Stimulated activated CD8-positive, alpha-beta memory T cell treated with anti-CD3 and anti-CD28 coated beads, Interleukin-15, amount 100 ng/mL, for 48 hours (primary cell): Measurements from ENCODE around the gene TRAPPC3L.

ENCODE experiments used
- DNase-seq, 2 donors: peaks; one replicate each; pipeline ENCODE4 v3.0.0-alpha.2; 2020; ENCODE audit warnings: low read depth in 2 of 2

The TRAPPC3L gene

GRCh38 chr6:116545651-116546050 lies at the start of gene TRAPPC3L:
TSS of gene TRAPPC3L (minus strand) at chr6:116545684. CDS start at chr6:116545514, 170 bp downstream.
- no peak for DNase-seq

GRCh38 chr6:116595247-116595646 lies 49.8 kb upstream of the TRAPPC3L start:
- DNase-seq: no peak

- DNase-seq: no peak
These were observed 41.3 kb upstream of the TRAPPC3L start for GRCh38 chr6:116586738-116587137.

GRCh38 chr6:116586276-116586675 lies 40.8 kb upstream of the TRAPPC3L start:
- DNase-seq: no peak

GRCh38 chr6:116580198-116580597 lies 34.7 kb upstream of the TRAPPC3L start:
- DNase-seq: no peak

GRCh38 chr6:116579143-116579542 lies 33.7 kb upstream of the TRAPPC3L start:
- no peak for DNase-seq

DNA sequence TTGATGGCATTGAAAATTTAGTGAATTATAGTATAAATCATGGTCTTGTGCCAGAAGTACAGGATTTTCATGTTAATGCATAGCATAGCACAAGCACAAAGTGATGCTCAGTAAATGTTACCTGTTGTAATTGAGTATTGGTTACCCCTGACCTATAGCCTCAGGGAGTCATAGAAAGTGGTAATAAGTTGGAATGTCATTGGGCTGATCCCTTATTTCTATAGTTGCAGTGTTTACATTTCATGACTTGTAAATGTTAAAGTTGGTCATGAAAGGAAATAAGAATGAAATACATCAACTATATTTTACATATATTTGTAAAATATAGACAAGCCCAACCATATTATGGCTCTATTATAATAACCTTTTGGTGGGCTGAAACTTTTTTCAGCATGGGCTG lies 32.9 kb upstream of the TRAPPC3L start:
- DNase-seq: no peak

GRCh38 chr6:116577486-116577885 lies 32.0 kb upstream of the TRAPPC3L start:
- DNase-seq: no peak

GRCh38 chr6:116575227-116575626 lies 29.7 kb upstream of the TRAPPC3L start:
- no peak for DNase-seq

DNA sequence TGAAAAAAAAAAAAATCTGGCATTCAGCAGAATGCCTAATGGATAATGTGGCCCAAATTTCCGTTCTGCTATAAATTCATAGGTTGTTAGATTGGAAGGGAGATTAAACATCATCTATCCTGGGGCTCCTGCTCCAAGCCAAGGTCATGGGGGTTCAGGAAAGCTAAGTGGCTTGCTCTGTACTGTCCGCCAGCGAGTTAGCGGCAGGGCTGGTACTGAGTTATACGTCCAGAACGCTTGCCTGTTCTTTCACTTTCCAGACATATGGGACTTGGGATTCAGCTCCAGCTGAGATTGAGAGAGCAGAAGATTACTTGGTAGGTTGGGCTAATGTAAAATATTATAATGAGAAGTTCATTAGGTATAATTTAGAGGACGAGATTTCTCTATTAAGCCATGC lies 26.7 kb upstream of the TRAPPC3L start:
- DNase-seq: no peak

DNA sequence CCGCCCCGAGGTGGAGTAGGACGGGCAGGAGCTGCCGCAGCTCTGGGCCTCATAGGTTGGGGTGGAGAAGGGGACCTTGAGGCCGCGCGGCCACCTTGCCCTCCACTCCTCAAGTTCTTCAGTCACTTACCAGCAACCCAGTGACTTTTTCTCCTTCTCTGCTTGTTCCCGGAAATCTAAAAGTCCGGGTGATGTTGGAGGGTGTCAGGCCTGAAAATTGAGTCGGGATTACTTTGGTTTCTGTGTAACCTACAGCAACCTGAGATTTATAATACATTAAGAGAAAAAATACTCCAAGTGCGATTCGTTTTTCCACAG lies 26.2 kb upstream of the TRAPPC3L start:
- no peak for DNase-seq

DNA sequence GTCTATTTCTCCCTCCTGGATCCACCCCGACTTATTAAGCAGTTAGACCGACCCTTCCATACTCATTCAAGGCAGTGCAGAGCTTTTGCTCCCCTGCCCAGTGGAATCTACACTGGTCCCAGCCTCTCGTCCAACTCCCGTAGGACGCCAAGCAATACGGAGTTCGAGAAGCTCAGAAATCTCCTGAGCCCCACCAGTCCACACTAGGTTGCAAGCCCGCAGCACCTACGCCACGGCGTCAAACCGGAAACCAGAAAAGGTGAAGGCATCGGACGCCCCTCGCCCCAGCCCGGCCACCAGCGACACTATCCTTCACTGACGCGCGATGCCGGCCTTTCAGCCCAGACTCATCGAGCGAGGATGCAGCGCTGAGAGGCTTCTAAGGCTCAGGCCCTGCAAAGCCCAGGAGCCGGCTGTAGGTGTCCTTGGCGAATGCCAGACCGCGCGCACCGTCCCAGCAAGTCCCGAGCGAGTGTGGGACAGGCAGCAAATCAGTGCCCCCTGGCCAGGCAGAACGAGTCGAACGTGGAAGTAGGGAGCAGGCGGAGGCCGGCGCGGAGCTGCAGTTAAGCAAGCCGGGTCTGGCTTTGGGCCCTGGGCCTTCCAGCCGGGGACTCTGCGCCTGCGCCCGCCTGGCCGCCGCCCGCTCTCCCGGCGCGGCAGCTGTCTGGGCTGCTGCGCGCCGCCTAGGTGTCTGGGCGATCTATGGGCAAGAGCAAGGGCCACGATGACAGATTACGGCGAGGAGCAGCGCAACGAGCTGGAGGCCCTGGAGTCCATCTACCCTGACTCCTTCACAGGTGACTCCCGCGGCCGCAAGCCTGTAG lies 25.6 kb upstream of the TRAPPC3L start, which contains the start of gene RWDD1:
RWDD1 (plus strand) TSS at position 649 of the 827 bp plus-strand sequence; CDS start at position 728, 79 bp downstream.
- peak; percentile 97 to 98 for DNase-seq

DNA sequence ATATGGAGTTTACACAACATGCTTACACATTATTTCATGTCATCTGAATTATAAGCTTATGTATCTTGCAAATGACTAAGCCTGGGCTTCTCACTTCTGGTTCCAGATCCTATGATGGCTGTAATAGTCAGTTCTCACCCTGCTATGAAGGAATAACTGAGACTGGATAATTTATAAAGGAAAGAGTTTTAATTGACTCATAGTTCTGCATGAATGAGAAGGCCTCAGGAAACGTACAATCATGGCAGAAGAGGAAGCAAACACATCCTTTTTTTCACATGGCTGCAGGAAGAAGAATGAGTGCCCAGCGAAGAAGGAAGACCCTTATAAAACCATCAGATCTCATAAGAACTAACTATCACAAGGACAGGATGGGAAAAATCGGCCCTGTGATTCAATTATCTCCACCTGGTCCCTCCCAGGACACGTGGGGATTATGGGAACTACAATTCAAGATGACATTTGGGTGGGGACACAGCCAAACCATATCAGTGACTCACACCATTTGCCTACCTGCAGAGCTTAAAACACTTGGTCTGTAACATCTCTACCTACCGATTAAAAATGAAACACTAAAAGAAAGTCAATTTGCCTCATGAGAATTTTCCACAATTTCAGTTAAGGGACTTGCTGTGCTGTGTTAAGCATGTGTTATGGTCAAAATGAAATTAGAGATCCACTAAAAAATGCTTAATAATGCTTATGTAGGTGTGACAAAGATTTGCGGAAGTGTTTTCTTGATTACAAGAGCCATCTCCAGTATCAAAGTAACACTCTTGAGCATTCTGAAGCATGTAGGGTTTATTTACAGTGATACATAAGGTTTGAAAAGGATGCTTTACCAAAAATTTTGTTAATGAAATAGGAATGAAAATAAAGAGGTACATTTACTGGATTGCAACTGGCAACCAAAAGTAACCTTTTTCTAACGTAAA lies 23.6 kb upstream of the TRAPPC3L start:
- no peak for DNase-seq

DNA sequence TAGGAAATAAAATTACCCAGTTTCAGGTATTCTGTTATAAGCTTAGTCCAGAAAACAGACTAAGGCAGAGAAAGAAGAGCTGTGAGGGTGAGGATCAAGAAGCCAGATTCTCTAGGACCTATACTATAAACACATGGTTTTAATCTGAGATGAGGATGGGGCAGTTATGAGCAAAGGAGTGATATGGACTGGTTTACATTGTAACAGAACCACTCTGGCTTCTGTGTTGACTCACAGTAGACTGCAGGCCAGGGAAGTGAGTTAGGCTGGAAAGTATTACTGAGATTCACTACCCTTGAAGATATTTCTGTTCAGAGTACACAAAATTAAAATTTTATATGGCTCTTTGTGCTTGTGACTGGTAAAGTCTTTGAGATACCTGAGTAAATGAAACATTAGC lies 22.6 kb upstream of the TRAPPC3L start:
- DNase-seq: no peak

DNA sequence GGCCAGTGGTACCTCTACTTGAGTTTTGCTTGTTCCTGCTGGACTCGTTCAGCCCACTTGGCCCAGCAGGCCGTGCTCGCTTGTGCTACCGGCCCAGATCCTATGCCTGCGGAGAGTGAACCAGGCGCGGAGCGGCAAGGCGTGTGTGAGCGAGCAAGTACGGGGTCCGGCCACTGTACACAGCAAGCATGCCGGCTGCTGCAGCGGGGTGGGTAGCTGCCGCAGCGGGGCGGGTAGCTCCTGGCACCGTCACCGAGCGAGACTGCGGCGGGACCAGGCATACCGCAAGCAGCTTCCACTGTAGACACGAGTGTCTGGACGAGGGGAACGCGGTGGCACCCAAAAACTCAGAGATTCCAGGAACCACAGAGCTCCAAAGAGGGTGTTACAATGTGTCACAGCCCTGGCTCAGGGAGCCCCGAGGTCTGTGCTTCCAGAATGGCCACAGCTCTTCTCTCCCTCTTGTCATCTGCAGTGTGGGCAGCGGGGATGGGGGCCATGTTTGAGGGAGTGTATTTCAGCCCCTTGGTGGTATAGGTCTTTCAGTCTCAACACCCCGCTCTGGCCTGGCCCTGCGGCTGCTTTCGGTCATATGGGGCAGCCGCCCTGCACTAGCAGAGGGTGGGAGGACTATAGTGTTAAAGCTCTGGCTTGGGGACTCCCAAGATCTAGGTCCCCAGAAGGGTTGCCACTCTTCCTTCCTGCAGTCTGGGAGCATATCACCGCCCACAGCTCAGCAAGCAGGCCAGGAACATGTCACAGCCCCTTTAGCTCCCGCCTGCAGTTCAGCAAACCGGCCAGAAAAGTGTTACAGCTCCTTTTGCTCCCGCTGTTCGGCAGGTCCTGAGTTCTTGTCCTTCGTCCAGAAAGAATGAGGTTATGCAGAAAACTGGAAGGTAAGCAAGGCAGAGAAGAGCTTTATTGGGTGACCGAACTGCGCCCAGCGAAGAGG lies 19.7 kb upstream of the TRAPPC3L start:
- no peak for DNase-seq

DNA sequence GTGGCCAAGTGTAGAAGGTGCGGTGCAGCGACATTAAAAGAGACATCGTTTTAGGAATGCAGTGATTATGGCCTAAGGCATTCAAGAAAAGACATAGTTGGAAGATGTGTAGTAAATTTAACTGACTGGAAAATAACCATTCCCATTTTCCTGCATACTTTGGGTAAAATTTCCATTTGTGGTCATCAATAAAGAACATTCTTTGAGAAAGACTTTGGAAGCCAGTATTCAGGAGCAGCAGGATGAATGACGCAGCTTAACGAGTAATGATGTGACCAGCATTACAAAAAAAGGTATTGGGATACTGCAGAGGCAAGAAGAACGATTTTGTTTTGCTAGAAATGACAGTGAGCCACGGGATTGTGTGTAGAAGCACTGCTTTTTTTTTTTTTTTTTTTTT lies 18.8 kb upstream of the TRAPPC3L start:
- DNase-seq: no peak

GRCh38 chr6:116563830-116564229 lies 18.3 kb upstream of the TRAPPC3L start:
- DNase-seq: no peak

DNA sequence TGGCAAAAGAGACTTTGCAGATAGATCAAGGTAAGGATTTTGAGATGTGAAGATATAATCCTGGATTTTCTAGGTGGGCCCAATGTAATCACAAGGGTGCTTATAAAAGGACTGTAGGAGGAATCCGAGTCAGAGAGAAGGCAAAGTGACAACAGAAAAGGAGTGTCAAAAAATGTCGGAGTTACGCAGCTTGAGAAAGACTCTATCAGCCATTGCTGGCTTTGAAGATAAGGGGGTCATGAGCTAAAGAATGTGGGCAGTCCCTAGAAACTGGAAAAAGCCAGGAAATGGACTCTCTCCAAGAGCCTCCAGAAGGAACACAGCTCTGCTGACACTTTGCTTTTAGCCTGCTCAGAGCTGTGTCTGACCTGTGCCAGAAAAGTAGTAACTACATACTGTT lies 17.1 kb upstream of the TRAPPC3L start:
- no peak for DNase-seq

DNA sequence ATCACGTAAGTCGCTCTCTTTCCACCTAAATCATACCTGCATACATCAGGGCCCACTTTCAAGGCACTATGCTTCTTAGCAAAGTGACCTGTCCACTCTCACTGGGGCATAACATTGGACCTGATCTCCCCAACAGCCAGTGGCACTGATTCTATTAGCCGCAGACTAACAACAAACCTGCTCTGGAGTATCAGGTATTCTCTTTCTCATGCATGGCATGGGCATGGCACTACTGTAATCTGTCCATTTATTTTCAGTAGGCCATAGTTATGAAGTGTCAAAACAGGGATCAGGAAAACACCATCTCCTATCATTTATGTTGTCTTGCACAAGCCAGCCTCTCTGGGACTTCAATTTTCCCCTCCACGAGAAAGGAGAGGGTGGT lies 16.5 kb upstream of the TRAPPC3L start:
- DNase-seq: no peak

DNA sequence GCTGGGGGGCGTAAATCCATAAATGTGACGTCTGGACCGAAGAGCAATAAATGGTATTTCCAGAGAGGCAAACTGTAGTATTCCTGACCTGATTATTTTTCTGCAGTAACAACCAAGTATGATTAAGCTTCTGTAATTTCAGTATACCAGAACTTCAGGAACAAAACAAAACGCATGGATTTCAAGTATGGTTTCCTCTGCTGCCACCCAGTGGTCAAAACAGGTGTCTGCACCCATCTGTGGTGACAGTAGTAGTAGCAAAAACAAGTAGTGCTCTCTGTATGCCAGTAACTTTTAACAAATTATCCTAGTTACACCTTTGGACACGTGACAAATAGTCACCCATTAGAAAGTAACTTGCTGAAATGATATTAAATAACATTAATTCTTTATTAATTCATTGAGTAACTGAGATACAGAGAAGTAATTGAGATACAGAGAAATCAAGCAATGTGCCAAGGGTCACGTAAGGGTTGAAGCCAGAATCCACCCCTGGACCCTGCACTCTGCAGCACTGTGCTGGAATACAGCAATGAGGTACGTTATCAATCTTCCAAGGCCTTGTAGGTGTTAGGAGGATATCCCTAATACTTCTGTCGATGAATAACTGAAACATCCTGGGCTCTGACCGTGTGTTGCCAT lies 16.0 kb upstream of the TRAPPC3L start:
- DNase-seq: peak; percentile 22 to 37

DNA sequence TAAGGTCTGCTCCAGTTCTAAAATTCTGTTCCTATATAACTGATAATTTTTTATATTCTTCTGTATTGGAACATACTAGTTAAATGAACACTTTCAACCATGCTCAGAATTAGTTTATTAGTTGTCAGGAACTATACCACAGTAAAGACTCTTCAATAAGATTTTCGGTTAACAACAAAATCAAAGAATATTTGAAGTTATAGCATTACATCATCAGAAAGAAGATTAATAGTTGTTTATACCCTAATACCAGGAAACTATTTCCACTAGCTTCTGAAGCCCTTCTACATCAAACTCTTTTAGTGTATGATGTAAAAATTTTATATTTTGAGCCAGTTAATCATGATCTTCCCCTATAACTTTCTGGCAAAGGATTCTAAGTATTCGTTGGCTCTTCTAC lies 14.6 kb upstream of the TRAPPC3L start:
- DNase-seq: no peak
